ENCODE data around the gene NOLC1. TPM values are rescaled to one million over a fixed set of nuclear protein-coding genes. Genes with fewer than 3 reads are reported as not detected.

Gene NOLC1
- total and polyA plus RNA-seq, 2 donors (not counting 1 experiment from before 2014, with no cell fraction given): 32.9 to 45.0 TPM

GRCh38 chr10:102133373-102134195 is 18.6 kb upstream of the NOLC1 start:
- no peaks in the 10 kb centered on the region for H3K9me3 ChIP-seq (ENCODE audit: control extremely low read depth in 1 of 3, control insufficient read depth in 2 of 3, insufficient read depth in 1 of 3, low read length in 2 of 3)
- ChIA-PET CTCF (interaction anchor here (1.3 kb wide), 1 partner anchor 19 kb away, joined by 3 read pairs; the partner anchor contains the start of gene NOLC1), POLR2A (no interaction called here)
- H4K20me1 ChIP-seq (ENCODE audit: control insufficient read depth, insufficient read depth, low read length, poor library complexity, severe bottlenecking): peaks cover 51% of the 10 kb centered on the region
- H3K4me3 Mint-ChIP-seq: peak overlapping the region; percentile 94
- ATAC-seq (ENCODE audit: low read depth) (no peak), DNase-seq (no peak)
- peaks cover 36% of the 10 kb centered on the region for H3K4me1 Mint-ChIP-seq
- H3K27ac ChIP-seq (ENCODE audit: low read length in 2 of 2): peak overlapping the region; percentile 79 to 88
- H3K27me3 Mint-ChIP-seq: no peaks in the 10 kb centered on the region
- H3K27me3 ChIP-seq (replicated peaks in 1 of 4; ENCODE audit: control extremely low read depth in 1 of 4, control insufficient read depth in 3 of 4, insufficient read depth in 4 of 4, low read length in 3 of 4): no peaks in the 10 kb centered on the region
- WGBS (ENCODE audit: insufficient coverage): 0% methylated on average over 39 of the region's 48 CpGs
- no peaks in the 10 kb centered on the region for H3K9me3 Mint-ChIP-seq (ENCODE audit: insufficient read depth)
- intact Hi-C loops (cut with micrococcal nuclease): loop anchor here (5.0 to 10.0 kb wide), 4 partner anchors 289 to 781 kb away; partner anchors contain the start of genes BTRC, CNNM2, FBXL15 and OGA
- TF ChIP-seq EZH2 (IDR thresholded peaks at IDR 0.05; ENCODE audit: borderline replicate concordance, insufficient read depth, low read depth, low read length, poor library complexity, severe bottlenecking): no peak
- TF ChIP-seq, protein P1, sequence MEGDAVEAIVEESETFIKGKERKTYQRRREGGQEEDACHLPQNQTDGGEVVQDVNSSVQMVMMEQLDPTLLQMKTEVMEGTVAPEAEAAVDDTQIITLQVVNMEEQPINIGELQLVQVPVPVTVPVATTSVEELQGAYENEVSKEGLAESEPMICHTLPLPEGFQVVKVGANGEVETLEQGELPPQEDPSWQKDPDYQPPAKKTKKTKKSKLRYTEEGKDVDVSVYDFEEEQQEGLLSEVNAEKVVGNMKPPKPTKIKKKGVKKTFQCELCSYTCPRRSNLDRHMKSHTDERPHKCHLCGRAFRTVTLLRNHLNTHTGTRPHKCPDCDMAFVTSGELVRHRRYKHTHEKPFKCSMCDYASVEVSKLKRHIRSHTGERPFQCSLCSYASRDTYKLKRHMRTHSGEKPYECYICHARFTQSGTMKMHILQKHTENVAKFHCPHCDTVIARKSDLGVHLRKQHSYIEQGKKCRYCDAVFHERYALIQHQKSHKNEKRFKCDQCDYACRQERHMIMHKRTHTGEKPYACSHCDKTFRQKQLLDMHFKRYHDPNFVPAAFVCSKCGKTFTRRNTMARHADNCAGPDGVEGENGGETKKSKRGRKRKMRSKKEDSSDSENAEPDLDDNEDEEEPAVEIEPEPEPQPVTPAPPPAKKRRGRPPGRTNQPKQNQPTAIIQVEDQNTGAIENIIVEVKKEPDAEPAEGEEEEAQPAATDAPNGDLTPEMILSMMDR (IDR thresholded peaks at IDR 0.05): no peak
- peaks cover 57% of the 10 kb centered on the region for H3K79me2 ChIP-seq (ENCODE audit: control insufficient read depth, insufficient read depth, low read length)
- peaks cover 18 to 25% of the 10 kb centered on the region in 2 donors for H3K4me1 ChIP-seq (ENCODE audit: control insufficient read depth in 2 of 2, insufficient read depth in 2 of 2, low read length in 2 of 2)
- H3K27ac Mint-ChIP-seq: peak overlapping the region; percentile 94
- H3K4me3 ChIP-seq (ENCODE audit: control extremely low read depth in 1 of 5, extremely low read depth in 1 of 5, insufficient read depth in 1 of 5, low read depth in 2 of 5, low read length in 4 of 5): peak overlapping the region; percentile 50 to 97 (median 79)
- peaks cover 0 to 6% of the 10 kb centered on the region in 2 experiments for H3K36me3 ChIP-seq (replicated peaks in 1 of 2; ENCODE audit: control extremely low read depth in 1 of 2, control insufficient read depth in 1 of 2, extremely low read depth in 1 of 2, insufficient read depth in 2 of 2, low read length in 1 of 2)
- peak overlapping the region; percentile 83 for H3K9ac ChIP-seq (ENCODE audit: low read length)
- peak overlapping the region; percentile 93 for H3K4me2 ChIP-seq (replicated peaks; ENCODE audit: low read depth, low read length, poor library complexity, severe bottlenecking)
- peak overlapping the region; percentile 88 for H2AFZ ChIP-seq (ENCODE audit: insufficient read depth, low read depth, low read length, poor library complexity, severe bottlenecking)

- Histone ChIP-seq H3K4me1 (ENCODE audit: control insufficient read depth in 2 of 2, insufficient read depth in 2 of 2, low read length in 2 of 2) (peaks cover 18 to 25% of the 10 kb centered on the region in 2 donors), H4K20me1 (ENCODE audit: control insufficient read depth, insufficient read depth, low read length, poor library complexity, severe bottlenecking) (peaks cover 57% of the 10 kb centered on the region), H3K79me2 (ENCODE audit: control insufficient read depth, insufficient read depth, low read length) (peaks cover 65% of the 10 kb centered on the region), H3K27ac (ENCODE audit: low read length in 2 of 2) (peak overlapping the region in 1 of 2 donors; percentile 88), H3K4me3 (ENCODE audit: control extremely low read depth in 1 of 5, extremely low read depth in 1 of 5, insufficient read depth in 1 of 5, low read depth in 2 of 5, low read length in 4 of 5) (no peak overlapping the region), H3K36me3 (replicated peaks in 1 of 2; ENCODE audit: control extremely low read depth in 1 of 2, control insufficient read depth in 1 of 2, extremely low read depth in 1 of 2, insufficient read depth in 2 of 2, low read length in 1 of 2) (peaks cover 0 to 14% of the 10 kb centered on the region in 2 experiments), H2AFZ (ENCODE audit: insufficient read depth, low read depth, low read length, poor library complexity, severe bottlenecking) (no peak overlapping the region), H3K4me2 (replicated peaks; ENCODE audit: low read depth, low read length, poor library complexity, severe bottlenecking) (peak overlapping the region; percentile 93), H3K9me3 (ENCODE audit: control extremely low read depth in 1 of 3, control insufficient read depth in 2 of 3, insufficient read depth in 1 of 3, low read length in 2 of 3) (no peaks in the 10 kb centered on the region), H3K9ac (ENCODE audit: low read length) (no peak overlapping the region), H3K27me3 (replicated peaks in 1 of 4; ENCODE audit: control extremely low read depth in 1 of 4, control insufficient read depth in 3 of 4, insufficient read depth in 4 of 4, low read length in 3 of 4) (no peaks in the 10 kb centered on the region)
- intact Hi-C loops (cut with micrococcal nuclease): loop anchor here (5.0 to 10.0 kb wide), 4 partner anchors 288 to 782 kb away; partner anchors contain the start of genes BTRC, CNNM2, FBXL15 and OGA
- Mint-ChIP-seq H3K4me1 (peaks cover 36% of the 10 kb centered on the region), H3K4me3 (peak overlapping the region; percentile 94), H3K27ac (peak overlapping the region; percentile 90), H3K27me3 (no peaks in the 10 kb centered on the region), H3K9me3 (ENCODE audit: insufficient read depth) (no peaks in the 10 kb centered on the region)
- POLR2A ChIA-PET: no interaction called here
- ATAC-seq (ENCODE audit: low read depth) (no peak), DNase-seq (no peak)
- no CpG with 5 or more reads among the region's 2 CpGs for WGBS (ENCODE audit: insufficient coverage)
- CTCF ChIA-PET: interaction anchor here (1.3 to 1.6 kb wide), 3 partner anchors 12 to 35 kb away, joined by 3 to 4 read pairs (median 4); partner anchors contain the start of gene NOLC1
- no peak for TF ChIP-seq EZH2 (IDR thresholded peaks at IDR 0.05; ENCODE audit: borderline replicate concordance, insufficient read depth, low read depth, low read length, poor library complexity, severe bottlenecking)
- TF ChIP-seq, protein P1 (IDR thresholded peaks at IDR 0.05): no peak
These were observed 17.8 kb upstream of the NOLC1 start for GRCh38 chr10:102134416-102134815.
